Measurements from ENCODE around the gene CUEDC1. TPM values are rescaled to one million over a fixed set of nuclear protein-coding genes. Genes with fewer than 3 reads are reported as not detected.

CUEDC1 gene
- total and polyA plus RNA-seq, 2 of the 13 experiments (the other 11 are each of a cell fraction or from before 2014, with no cell fraction given), result 7.4 to 12.9 TPM

DNA sequence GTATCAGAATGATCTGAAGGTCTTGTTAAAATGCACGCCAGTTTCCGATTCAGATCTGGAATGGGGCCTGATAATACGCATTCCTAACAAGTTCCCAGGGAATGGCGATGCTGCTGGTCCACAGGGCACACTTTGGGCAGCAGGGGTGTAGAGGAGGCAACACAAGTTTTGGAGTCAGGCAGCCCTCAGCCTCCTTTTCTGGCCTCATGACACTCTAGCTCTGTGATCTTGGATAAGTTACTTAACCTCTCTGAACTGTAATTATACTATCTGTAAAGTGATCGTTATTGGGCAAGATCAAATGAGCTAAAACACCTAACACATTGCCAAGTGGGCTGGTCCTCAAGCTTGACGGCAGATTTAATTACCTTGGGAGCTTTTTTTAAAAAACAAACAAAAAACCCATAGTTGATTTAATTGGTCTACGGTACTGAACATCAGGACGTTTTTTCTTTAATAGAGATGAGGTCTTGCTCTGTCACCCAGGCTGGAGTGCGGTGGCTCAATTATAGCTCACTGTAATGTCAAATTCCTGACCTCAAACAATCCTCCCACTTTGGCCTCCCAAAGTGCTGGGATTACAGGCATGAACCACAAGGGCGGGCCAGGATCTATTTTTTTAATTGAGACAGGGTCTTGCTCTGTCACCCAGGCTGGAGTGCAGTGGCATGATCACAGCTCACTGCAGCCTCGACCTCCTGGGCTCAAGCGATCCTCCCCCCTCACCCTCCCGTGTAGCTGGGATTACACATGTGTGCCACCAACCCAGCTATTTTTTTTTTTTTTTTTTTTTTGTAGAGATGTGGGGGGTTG is 95.4 kb downstream of the CUEDC1 start (continued):
- TF ChIP-seq NFATC3 (CRISPR knock-in tag; IDR thresholded peaks at IDR 0.05) (no peak), REXO4 (CRISPR knock-in tag; IDR thresholded peaks at IDR 0.05; ENCODE audit: borderline replicate concordance) (no peak), ZIK1 (CRISPR knock-in tag; IDR thresholded peaks at IDR 0.05; ENCODE audit: borderline replicate concordance, low read depth) (no peak), SATB2 (CRISPR knock-in tag; IDR thresholded peaks at IDR 0.05) (no peak), ZNF780A (CRISPR knock-in tag; IDR thresholded peaks at IDR 0.05) (no peak), FLYWCH1 (CRISPR knock-in tag; IDR thresholded peaks at IDR 0.05) (no peak), DNMT3B (CRISPR knock-in tag; conservative IDR thresholded peaks at IDR 0.05) (no peak), ZNF441 (CRISPR knock-in tag; IDR thresholded peaks at IDR 0.05; ENCODE audit: borderline replicate concordance) (no peak), GLI4 (CRISPR knock-in tag; IDR thresholded peaks at IDR 0.05; ENCODE audit: borderline replicate concordance) (no peak), MYC (CRISPR knock-in tag; IDR thresholded peaks at IDR 0.05; ENCODE audit: borderline replicate concordance) (no peak), ZSCAN21 (CRISPR knock-in tag; IDR thresholded peaks at IDR 0.05; ENCODE audit: borderline replicate concordance) (0 out of 2 replicates have a peak, but pooled peaks have one; percentile 48)
- TF ChIP-seq, protein P1, sequence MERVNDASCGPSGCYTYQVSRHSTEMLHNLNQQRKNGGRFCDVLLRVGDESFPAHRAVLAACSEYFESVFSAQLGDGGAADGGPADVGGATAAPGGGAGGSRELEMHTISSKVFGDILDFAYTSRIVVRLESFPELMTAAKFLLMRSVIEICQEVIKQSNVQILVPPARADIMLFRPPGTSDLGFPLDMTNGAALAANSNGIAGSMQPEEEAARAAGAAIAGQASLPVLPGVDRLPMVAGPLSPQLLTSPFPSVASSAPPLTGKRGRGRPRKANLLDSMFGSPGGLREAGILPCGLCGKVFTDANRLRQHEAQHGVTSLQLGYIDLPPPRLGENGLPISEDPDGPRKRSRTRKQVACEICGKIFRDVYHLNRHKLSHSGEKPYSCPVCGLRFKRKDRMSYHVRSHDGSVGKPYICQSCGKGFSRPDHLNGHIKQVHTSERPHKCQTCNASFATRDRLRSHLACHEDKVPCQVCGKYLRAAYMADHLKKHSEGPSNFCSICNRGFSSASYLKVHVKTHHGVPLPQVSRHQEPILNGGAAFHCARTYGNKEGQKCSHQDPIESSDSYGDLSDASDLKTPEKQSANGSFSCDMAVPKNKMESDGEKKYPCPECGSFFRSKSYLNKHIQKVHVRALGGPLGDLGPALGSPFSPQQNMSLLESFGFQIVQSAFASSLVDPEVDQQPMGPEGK (CRISPR knock-in tag; IDR thresholded peaks at IDR 0.05), result 0 out of 2 replicates have a peak, but pooled peaks have one; percentile 8
- TF ChIP-seq, protein P2, sequence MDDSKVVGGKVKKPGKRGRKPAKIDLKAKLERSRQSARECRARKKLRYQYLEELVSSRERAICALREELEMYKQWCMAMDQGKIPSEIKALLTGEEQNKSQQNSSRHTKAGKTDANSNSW (CRISPR knock-in tag; IDR thresholded peaks at IDR 0.05; ENCODE audit: borderline replicate concordance), result no peak
- TF ChIP-seq, protein P3, sequence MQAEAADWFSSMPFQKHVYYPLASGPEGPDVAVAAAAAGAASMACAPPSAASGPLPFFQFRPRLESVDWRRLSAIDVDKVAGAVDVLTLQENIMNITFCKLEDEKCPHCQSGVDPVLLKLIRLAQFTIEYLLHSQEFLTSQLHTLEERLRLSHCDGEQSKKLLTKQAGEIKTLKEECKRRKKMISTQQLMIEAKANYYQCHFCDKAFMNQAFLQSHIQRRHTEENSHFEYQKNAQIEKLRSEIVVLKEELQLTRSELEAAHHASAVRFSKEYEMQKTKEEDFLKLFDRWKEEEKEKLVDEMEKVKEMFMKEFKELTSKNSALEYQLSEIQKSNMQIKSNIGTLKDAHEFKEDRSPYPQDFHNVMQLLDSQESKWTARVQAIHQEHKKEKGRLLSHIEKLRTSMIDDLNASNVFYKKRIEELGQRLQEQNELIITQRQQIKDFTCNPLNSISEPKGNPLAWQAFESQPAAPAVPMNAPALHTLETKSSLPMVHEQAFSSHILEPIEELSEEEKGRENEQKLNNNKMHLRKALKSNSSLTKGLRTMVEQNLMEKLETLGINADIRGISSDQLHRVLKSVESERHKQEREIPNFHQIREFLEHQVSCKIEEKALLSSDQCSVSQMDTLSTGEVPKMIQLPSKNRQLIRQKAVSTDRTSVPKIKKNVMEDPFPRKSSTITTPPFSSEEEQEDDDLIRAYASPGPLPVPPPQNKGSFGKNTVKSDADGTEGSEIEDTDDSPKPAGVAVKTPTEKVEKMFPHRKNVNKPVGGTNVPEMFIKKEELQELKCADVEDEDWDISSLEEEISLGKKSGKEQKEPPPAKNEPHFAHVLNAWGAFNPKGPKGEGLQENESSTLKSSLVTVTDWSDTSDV (CRISPR knock-in tag; IDR thresholded peaks at IDR 0.05), result no peak
- TF ChIP-seq, protein P4, sequence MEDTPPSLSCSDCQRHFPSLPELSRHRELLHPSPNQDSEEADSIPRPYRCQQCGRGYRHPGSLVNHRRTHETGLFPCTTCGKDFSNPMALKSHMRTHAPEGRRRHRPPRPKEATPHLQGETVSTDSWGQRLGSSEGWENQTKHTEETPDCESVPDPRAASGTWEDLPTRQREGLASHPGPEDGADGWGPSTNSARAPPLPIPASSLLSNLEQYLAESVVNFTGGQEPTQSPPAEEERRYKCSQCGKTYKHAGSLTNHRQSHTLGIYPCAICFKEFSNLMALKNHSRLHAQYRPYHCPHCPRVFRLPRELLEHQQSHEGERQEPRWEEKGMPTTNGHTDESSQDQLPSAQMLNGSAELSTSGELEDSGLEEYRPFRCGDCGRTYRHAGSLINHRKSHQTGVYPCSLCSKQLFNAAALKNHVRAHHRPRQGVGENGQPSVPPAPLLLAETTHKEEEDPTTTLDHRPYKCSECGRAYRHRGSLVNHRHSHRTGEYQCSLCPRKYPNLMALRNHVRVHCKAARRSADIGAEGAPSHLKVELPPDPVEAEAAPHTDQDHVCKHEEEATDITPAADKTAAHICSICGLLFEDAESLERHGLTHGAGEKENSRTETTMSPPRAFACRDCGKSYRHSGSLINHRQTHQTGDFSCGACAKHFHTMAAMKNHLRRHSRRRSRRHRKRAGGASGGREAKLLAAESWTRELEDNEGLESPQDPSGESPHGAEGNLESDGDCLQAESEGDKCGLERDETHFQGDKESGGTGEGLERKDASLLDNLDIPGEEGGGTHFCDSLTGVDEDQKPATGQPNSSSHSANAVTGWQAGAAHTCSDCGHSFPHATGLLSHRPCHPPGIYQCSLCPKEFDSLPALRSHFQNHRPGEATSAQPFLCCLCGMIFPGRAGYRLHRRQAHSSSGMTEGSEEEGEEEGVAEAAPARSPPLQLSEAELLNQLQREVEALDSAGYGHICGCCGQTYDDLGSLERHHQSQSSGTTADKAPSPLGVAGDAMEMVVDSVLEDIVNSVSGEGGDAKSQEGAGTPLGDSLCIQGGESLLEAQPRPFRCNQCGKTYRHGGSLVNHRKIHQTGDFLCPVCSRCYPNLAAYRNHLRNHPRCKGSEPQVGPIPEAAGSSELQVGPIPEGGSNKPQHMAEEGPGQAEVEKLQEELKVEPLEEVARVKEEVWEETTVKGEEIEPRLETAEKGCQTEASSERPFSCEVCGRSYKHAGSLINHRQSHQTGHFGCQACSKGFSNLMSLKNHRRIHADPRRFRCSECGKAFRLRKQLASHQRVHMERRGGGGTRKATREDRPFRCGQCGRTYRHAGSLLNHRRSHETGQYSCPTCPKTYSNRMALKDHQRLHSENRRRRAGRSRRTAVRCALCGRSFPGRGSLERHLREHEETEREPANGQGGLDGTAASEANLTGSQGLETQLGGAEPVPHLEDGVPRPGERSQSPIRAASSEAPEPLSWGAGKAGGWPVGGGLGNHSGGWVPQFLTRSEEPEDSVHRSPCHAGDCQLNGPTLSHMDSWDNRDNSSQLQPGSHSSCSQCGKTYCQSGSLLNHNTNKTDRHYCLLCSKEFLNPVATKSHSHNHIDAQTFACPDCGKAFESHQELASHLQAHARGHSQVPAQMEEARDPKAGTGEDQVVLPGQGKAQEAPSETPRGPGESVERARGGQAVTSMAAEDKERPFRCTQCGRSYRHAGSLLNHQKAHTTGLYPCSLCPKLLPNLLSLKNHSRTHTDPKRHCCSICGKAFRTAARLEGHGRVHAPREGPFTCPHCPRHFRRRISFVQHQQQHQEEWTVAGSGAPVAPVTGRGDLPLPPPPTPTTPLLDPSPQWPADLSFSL (CRISPR knock-in tag; IDR thresholded peaks at IDR 0.05), result no peak

Measured in HepG2 (cell line).